ENCODE measurements around the gene GABRD.

Gene GABRD

GRCh38 chr1:2065699-2066098 lies 46.6 kb downstream of the GABRD start:
- H3K27me3 ChIP-seq (ENCODE audit: control insufficient read depth in 2 of 2, insufficient read depth in 2 of 2, low read length in 2 of 2) = no peaks in the 10 kb centered on the region
- no peaks in the 10 kb centered on the region for H3K4me1 ChIP-seq (ENCODE audit: control insufficient read depth in 2 of 2, insufficient read depth in 2 of 2, low read length in 2 of 2)
- no peaks in the 10 kb centered on the region for H3K9me3 ChIP-seq (ENCODE audit: control insufficient read depth in 2 of 2, low read length in 2 of 2)
- H3K36me3 ChIP-seq (ENCODE audit: control insufficient read depth in 2 of 2, insufficient read depth in 2 of 2, low read length in 2 of 2) = peaks cover 9 to 10% of the 10 kb centered on the region in 2 donors
- no peak overlapping the region for H3K4me3 ChIP-seq (ENCODE audit: low read length in 2 of 2)
- no peak overlapping the region for H3K27ac ChIP-seq (ENCODE audit: low read depth in 2 of 2, low read length in 2 of 2)
- H3K9ac ChIP-seq (ENCODE audit: low read depth in 1 of 2, low read length in 2 of 2) = no peak overlapping the region

GRCh38 chr1:2067393-2067792 lies 48.2 kb downstream of the GABRD start:
- no peak overlapping the region for H3K9ac ChIP-seq (ENCODE audit: low read depth in 1 of 2, low read length in 2 of 2)
- H3K4me1 ChIP-seq (ENCODE audit: control insufficient read depth in 2 of 2, insufficient read depth in 2 of 2, low read length in 2 of 2) = peaks cover 8 to 11% of the 10 kb centered on the region in 2 donors
- peaks cover 4 to 7% of the 10 kb centered on the region in 2 donors for H3K36me3 ChIP-seq (ENCODE audit: control insufficient read depth in 2 of 2, insufficient read depth in 2 of 2, low read length in 2 of 2)
- no peaks in the 10 kb centered on the region for H3K9me3 ChIP-seq (ENCODE audit: control insufficient read depth in 2 of 2, low read length in 2 of 2)
- no peaks in the 10 kb centered on the region for H3K27me3 ChIP-seq (ENCODE audit: control insufficient read depth in 2 of 2, insufficient read depth in 2 of 2, low read length in 2 of 2)
- H3K4me3 ChIP-seq (ENCODE audit: low read length in 2 of 2) = no peak overlapping the region
- no peak overlapping the region for H3K27ac ChIP-seq (ENCODE audit: low read depth in 2 of 2, low read length in 2 of 2)

- Histone ChIP-seq H3K27ac (ENCODE audit: low read depth in 2 of 2, low read length in 2 of 2) (no peak overlapping the region), H3K36me3 (ENCODE audit: control insufficient read depth in 2 of 2, insufficient read depth in 2 of 2, low read length in 2 of 2) (peaks cover 4 to 7% of the 10 kb centered on the region in 2 donors), H3K9ac (ENCODE audit: low read depth in 1 of 2, low read length in 2 of 2) (no peak overlapping the region)
Measured at GRCh38 chr1:2067981-2068380, 48.8 kb downstream of the GABRD start.

GRCh38 chr1:2068951-2069350 lies 49.8 kb downstream of the GABRD start:
- Histone ChIP-seq H3K9me3 (ENCODE audit: control insufficient read depth in 2 of 2, low read length in 2 of 2) (no peaks in the 10 kb centered on the region), H3K36me3 (ENCODE audit: control insufficient read depth in 2 of 2, insufficient read depth in 2 of 2, low read length in 2 of 2) (peaks cover 4 to 5% of the 10 kb centered on the region in 2 donors), H3K4me1 (ENCODE audit: control insufficient read depth in 2 of 2, insufficient read depth in 2 of 2, low read length in 2 of 2) (peaks cover 8 to 15% of the 10 kb centered on the region in 2 donors), H3K27ac (ENCODE audit: low read depth in 2 of 2, low read length in 2 of 2) (no peak overlapping the region), H3K4me3 (ENCODE audit: low read length in 2 of 2) (no peak overlapping the region), H3K9ac (ENCODE audit: low read depth in 1 of 2, low read length in 2 of 2) (no peak overlapping the region), H3K27me3 (ENCODE audit: control insufficient read depth in 2 of 2, insufficient read depth in 2 of 2, low read length in 2 of 2) (no peaks in the 10 kb centered on the region)

More at GRCh38 chr1:2067981-2068380, 48.8 kb downstream of the GABRD start:
- no peak overlapping the region for H3K4me3 ChIP-seq (ENCODE audit: low read length in 2 of 2)
- no peaks in the 10 kb centered on the region for H3K27me3 ChIP-seq (ENCODE audit: control insufficient read depth in 2 of 2, insufficient read depth in 2 of 2, low read length in 2 of 2)
- peaks cover 8 to 15% of the 10 kb centered on the region in 2 donors for H3K4me1 ChIP-seq (ENCODE audit: control insufficient read depth in 2 of 2, insufficient read depth in 2 of 2, low read length in 2 of 2)
- no peaks in the 10 kb centered on the region for H3K9me3 ChIP-seq (ENCODE audit: control insufficient read depth in 2 of 2, low read length in 2 of 2)

- Histone ChIP-seq H3K27me3 (ENCODE audit: control insufficient read depth in 2 of 2, insufficient read depth in 2 of 2, low read length in 2 of 2) (no peaks in the 10 kb centered on the region), H3K4me3 (ENCODE audit: low read length in 2 of 2) (no peak overlapping the region), H3K4me1 (ENCODE audit: control insufficient read depth in 2 of 2, insufficient read depth in 2 of 2, low read length in 2 of 2) (peaks cover 8 to 15% of the 10 kb centered on the region in 2 donors), H3K27ac (ENCODE audit: low read depth in 2 of 2, low read length in 2 of 2) (no peak overlapping the region), H3K36me3 (ENCODE audit: control insufficient read depth in 2 of 2, insufficient read depth in 2 of 2, low read length in 2 of 2) (peaks cover 4 to 5% of the 10 kb centered on the region in 2 donors), H3K9me3 (ENCODE audit: control insufficient read depth in 2 of 2, low read length in 2 of 2) (no peaks in the 10 kb centered on the region), H3K9ac (ENCODE audit: low read depth in 1 of 2, low read length in 2 of 2) (no peak overlapping the region)
Measured at GRCh38 chr1:2070016-2070415, 50.9 kb downstream of the GABRD start.

- Histone ChIP-seq H3K4me1 (ENCODE audit: control insufficient read depth in 2 of 2, insufficient read depth in 2 of 2, low read length in 2 of 2) (peaks cover 8 to 15% of the 10 kb centered on the region in 2 donors), H3K4me3 (ENCODE audit: low read length in 2 of 2) (no peak overlapping the region), H3K36me3 (ENCODE audit: control insufficient read depth in 2 of 2, insufficient read depth in 2 of 2, low read length in 2 of 2) (peaks cover 4 to 5% of the 10 kb centered on the region in 2 donors), H3K9ac (ENCODE audit: low read depth in 1 of 2, low read length in 2 of 2) (no peak overlapping the region), H3K27me3 (ENCODE audit: control insufficient read depth in 2 of 2, insufficient read depth in 2 of 2, low read length in 2 of 2) (no peaks in the 10 kb centered on the region), H3K27ac (ENCODE audit: low read depth in 2 of 2, low read length in 2 of 2) (peak overlapping the region in 1 of 2 donors; percentile 63), H3K9me3 (ENCODE audit: control insufficient read depth in 2 of 2, low read length in 2 of 2) (no peaks in the 10 kb centered on the region)
Measured at GRCh38 chr1:2070800-2071530, 51.8 kb downstream of the GABRD start.

GRCh38 chr1:2072109-2072806 lies 53.1 kb downstream of the GABRD start:
- peaks cover 4 to 7% of the 10 kb centered on the region in 2 donors for H3K36me3 ChIP-seq (ENCODE audit: control insufficient read depth in 2 of 2, insufficient read depth in 2 of 2, low read length in 2 of 2)
- peaks cover 8 to 15% of the 10 kb centered on the region in 2 donors for H3K4me1 ChIP-seq (ENCODE audit: control insufficient read depth in 2 of 2, insufficient read depth in 2 of 2, low read length in 2 of 2)
- H3K27ac ChIP-seq (ENCODE audit: low read depth in 2 of 2, low read length in 2 of 2) = peak overlapping the region; percentile 51 to 63
- peak overlapping the region in 1 of 2 donors; percentile 4 for H3K4me3 ChIP-seq (ENCODE audit: low read length in 2 of 2)
- no peak overlapping the region for H3K9ac ChIP-seq (ENCODE audit: low read depth in 1 of 2, low read length in 2 of 2)
- H3K27me3 ChIP-seq (ENCODE audit: control insufficient read depth in 2 of 2, insufficient read depth in 2 of 2, low read length in 2 of 2) = no peaks in the 10 kb centered on the region
- no peaks in the 10 kb centered on the region for H3K9me3 ChIP-seq (ENCODE audit: control insufficient read depth in 2 of 2, low read length in 2 of 2)

GRCh38 chr1:2072891-2073290 lies 53.7 kb downstream of the GABRD start:
- Histone ChIP-seq H3K9me3 (ENCODE audit: control insufficient read depth in 2 of 2, low read length in 2 of 2) (peaks cover 0 to 3% of the 10 kb centered on the region in 2 donors), H3K36me3 (ENCODE audit: control insufficient read depth in 2 of 2, insufficient read depth in 2 of 2, low read length in 2 of 2) (peaks cover 4 to 12% of the 10 kb centered on the region in 2 donors), H3K4me1 (ENCODE audit: control insufficient read depth in 2 of 2, insufficient read depth in 2 of 2, low read length in 2 of 2) (peaks cover 8 to 15% of the 10 kb centered on the region in 2 donors), H3K27ac (ENCODE audit: low read depth in 2 of 2, low read length in 2 of 2) (no peak overlapping the region), H3K9ac (ENCODE audit: low read depth in 1 of 2, low read length in 2 of 2) (no peak overlapping the region), H3K4me3 (ENCODE audit: low read length in 2 of 2) (no peak overlapping the region), H3K27me3 (ENCODE audit: control insufficient read depth in 2 of 2, insufficient read depth in 2 of 2, low read length in 2 of 2) (no peaks in the 10 kb centered on the region)

- Histone ChIP-seq H3K4me3 (ENCODE audit: low read length in 2 of 2) (peak overlapping the region in 1 of 2 donors; percentile 13), H3K9me3 (ENCODE audit: control insufficient read depth in 2 of 2, low read length in 2 of 2) (peaks cover 3 to 5% of the 10 kb centered on the region in 2 donors), H3K27me3 (ENCODE audit: control insufficient read depth in 2 of 2, insufficient read depth in 2 of 2, low read length in 2 of 2) (no peaks in the 10 kb centered on the region)
Measured at GRCh38 chr1:2073382-2074230, 54.5 kb downstream of the GABRD start.

More at GRCh38 chr1:2073382-2074230, 54.5 kb downstream of the GABRD start:
- no peak overlapping the region for H3K9ac ChIP-seq (ENCODE audit: low read depth in 1 of 2, low read length in 2 of 2)
- peaks cover 8 to 15% of the 10 kb centered on the region in 2 donors for H3K4me1 ChIP-seq (ENCODE audit: control insufficient read depth in 2 of 2, insufficient read depth in 2 of 2, low read length in 2 of 2)
- H3K27ac ChIP-seq (ENCODE audit: low read depth in 2 of 2, low read length in 2 of 2) = no peak overlapping the region
- H3K36me3 ChIP-seq (ENCODE audit: control insufficient read depth in 2 of 2, insufficient read depth in 2 of 2, low read length in 2 of 2) = peaks cover 0 to 7% of the 10 kb centered on the region in 2 donors

Data from mucosa of rectum (tissue), 2 donors.